PC-3 (cell line): ENCODE results near the gene FLAD1.

Experiments used
- EZH2 ChIP-seq: fragments of 300-600 bp; sonication (generic); IDR thresholded peaks from one replicate; pipeline ENCODE4 v1.6.1; 2017; ENCODE audit warnings: antibody characterized with exemption, mild to moderate bottlenecking, low read length; ENCODE audit not compliant: unreplicated experiment
- TF ChIP-seq, protein P1 (sequence below): fragments of 300-600 bp; sonication (generic); conservative IDR thresholded peaks from 2 replicates; pipeline ENCODE4 v1.5.1; 2017; ENCODE audit warnings: antibody characterized with exemption, low read depth, mild to moderate bottlenecking, low read length

DNA sequence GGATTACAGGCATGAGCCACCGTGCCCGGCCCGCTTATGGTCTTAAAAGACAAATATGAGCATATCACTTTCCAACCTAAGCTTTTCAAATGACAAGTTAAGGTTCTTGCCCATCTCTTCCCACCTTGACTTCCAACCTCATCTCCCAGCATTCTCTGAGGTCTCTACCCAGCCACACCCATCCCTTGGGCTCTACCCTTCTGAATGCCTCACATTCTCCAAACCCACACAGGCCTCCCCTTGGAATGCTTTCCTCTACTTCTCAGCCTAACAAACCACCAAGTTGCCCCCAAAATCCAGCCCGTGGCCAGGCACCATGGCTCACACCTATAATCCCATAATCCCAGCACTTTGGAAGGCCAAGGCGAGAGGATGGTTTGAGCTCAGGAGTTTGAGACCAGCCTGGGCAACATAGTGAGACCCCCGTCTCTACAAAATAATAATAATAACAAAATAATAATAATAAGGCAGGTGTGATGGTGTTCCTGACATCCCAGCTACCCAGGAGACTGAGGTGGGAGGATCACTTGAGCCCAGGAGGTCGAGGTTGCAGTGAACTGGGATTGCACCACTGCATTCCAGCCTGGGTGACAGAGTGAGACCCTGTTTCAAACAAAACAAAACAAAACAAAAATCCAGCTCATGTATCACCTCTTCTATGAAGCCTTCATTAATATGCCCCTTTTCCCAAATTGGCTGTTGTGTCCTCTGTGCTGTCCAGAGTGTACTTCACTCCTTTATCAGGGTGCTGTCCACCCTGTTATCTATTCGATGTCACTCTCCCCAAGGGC is 39.2 kb downstream of the FLAD1 start:
- no peak for TF ChIP-seq EZH2
- TF ChIP-seq, protein P1, sequence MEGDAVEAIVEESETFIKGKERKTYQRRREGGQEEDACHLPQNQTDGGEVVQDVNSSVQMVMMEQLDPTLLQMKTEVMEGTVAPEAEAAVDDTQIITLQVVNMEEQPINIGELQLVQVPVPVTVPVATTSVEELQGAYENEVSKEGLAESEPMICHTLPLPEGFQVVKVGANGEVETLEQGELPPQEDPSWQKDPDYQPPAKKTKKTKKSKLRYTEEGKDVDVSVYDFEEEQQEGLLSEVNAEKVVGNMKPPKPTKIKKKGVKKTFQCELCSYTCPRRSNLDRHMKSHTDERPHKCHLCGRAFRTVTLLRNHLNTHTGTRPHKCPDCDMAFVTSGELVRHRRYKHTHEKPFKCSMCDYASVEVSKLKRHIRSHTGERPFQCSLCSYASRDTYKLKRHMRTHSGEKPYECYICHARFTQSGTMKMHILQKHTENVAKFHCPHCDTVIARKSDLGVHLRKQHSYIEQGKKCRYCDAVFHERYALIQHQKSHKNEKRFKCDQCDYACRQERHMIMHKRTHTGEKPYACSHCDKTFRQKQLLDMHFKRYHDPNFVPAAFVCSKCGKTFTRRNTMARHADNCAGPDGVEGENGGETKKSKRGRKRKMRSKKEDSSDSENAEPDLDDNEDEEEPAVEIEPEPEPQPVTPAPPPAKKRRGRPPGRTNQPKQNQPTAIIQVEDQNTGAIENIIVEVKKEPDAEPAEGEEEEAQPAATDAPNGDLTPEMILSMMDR, result no peak
